OCI-LY1 (cell line): ENCODE data around the gene PBX3.

Experiments used
- H2AFZ ChIP-seq: fragments of 200-600 bp; sonication (generic), shearing (Covaris generic); 2 replicates; pipeline ENCODE4 v1.6.0; 2014; ENCODE audit warnings: antibody characterized with exemption, mild to moderate bottlenecking, low read length
- H3F3A ChIP-seq: fragments of 200-600 bp; sonication (generic), shearing (Covaris generic); 2 replicates; pipeline ENCODE4 v1.6.0; 2014; ENCODE audit warnings: mild to moderate bottlenecking, antibody characterized with exemption, low read length, moderate library complexity; ENCODE audit not compliant: insufficient read depth
- H3K27ac ChIP-seq: fragments of 200-600 bp; sonication (generic); 2 replicates; pipeline ENCODE4 v1.5.1; 2014; ENCODE audit warnings: low read length, mixed run types, mild to moderate bottlenecking, low read depth; ENCODE audit not compliant: poor library complexity, severe bottlenecking
- H3K27me3 ChIP-seq: fragments of 200-600 bp; sonication (generic); 2 replicates; pipeline ENCODE4 v1.6.0; 2014; ENCODE audit warnings: antibody characterized with exemption, mild to moderate bottlenecking, low read length, moderate library complexity; ENCODE audit not compliant: insufficient read depth
- H3K36me3 ChIP-seq: fragments of 200-600 bp; sonication (generic); 2 replicates; pipeline ENCODE4 v1.6.1; 2014; ENCODE audit warnings: mild to moderate bottlenecking, antibody characterized with exemption, low read length, moderate library complexity, mixed read lengths; ENCODE audit not compliant: insufficient read depth
- H3K4me1 ChIP-seq: fragments of 200-600 bp; sonication (generic); 2 replicates; pipeline ENCODE4 v1.5.1; 2014; ENCODE audit warnings: mild to moderate bottlenecking, low read length, moderate library complexity; ENCODE audit not compliant: insufficient read depth, severe bottlenecking
- H3K4me2 ChIP-seq: fragments of 200-600 bp; sonication (generic), shearing (Covaris generic); 2 replicates; pipeline ENCODE4 v1.6.1; 2014; ENCODE audit warnings: low read length
- H3K4me3 ChIP-seq: fragments of 200-600 bp; sonication (generic); 2 replicates; pipeline ENCODE4 v1.5.1; 2014; ENCODE audit warnings: low read length, low read depth, mild to moderate bottlenecking, mixed read lengths; ENCODE audit not compliant: poor library complexity, severe bottlenecking
- H3K79me2 ChIP-seq: fragments of 200-600 bp; shearing (Covaris generic); 2 replicates; pipeline ENCODE4 v1.6.1; 2016; ENCODE audit warnings: mixed run types, low read length, mixed read lengths; ENCODE audit not compliant: insufficient read depth
- H3K9ac ChIP-seq: fragments of 200-600 bp; sonication (generic), shearing (Covaris generic); 2 replicates; pipeline ENCODE4 v1.6.1; 2014; ENCODE audit warnings: mild to moderate bottlenecking, low read length, mixed read lengths
- H3K9me2 ChIP-seq: fragments of 200-600 bp; sonication (generic), shearing (Covaris generic); 2 replicates; pipeline ENCODE4 v1.6.1; 2014; ENCODE audit warnings: low read depth, mild to moderate bottlenecking, low read length, mixed read lengths
- H3K9me3 ChIP-seq: fragments of 200-600 bp; shearing (Covaris generic); 2 replicates; pipeline ENCODE4 v1.6.1; 2014; ENCODE audit warnings: low read length, mixed read lengths
- H4K20me1 ChIP-seq: fragments of 200-600 bp; sonication (generic), shearing (Covaris generic); 2 replicates; pipeline ENCODE4 v1.6.0; 2016; ENCODE audit warnings: mild to moderate bottlenecking, low read length; ENCODE audit not compliant: insufficient read depth
- CTCF ChIP-seq: fragments of 200-600 bp; sonication (generic), shearing (Covaris generic); IDR thresholded peaks from 2 replicates; pipeline ENCODE4 v1.5.1; 2017; ENCODE audit warnings: mild to moderate bottlenecking, antibody characterized with exemption, low read length, moderate library complexity, mixed read lengths
- EZH2 ChIP-seq: fragments of 200-600 bp; sonication (generic), shearing (Covaris generic); IDR thresholded peaks from 2 replicates; pipeline ENCODE4 v1.8.0; 2017; ENCODE audit warnings: borderline replicate concordance, mixed run types, mild to moderate bottlenecking, antibody characterized with exemption, low read length, moderate library complexity, mixed read lengths

PBX3 gene

GRCh38 chr9:125985998-125986655 lies 239.0 kb downstream of the PBX3 start:
- Histone ChIP-seq H3F3A (no peaks in the 10 kb centered on the region), H3K27ac (no peak overlapping the region), H3K9me3 (no peaks in the 10 kb centered on the region), H3K4me1 (no peaks in the 10 kb centered on the region), H4K20me1 (no peaks in the 10 kb centered on the region), H3K36me3 (no peaks in the 10 kb centered on the region), H3K79me2 (no peaks in the 10 kb centered on the region), H3K9me2 (no peaks in the 10 kb centered on the region), H3K4me3 (no peak overlapping the region), H3K4me2 (no peak overlapping the region), H2AFZ (no peak overlapping the region), H3K27me3 (no peaks in the 10 kb centered on the region), H3K9ac (no peak overlapping the region)
- TF ChIP-seq EZH2 (no peak), CTCF (no peak)

- Histone ChIP-seq H3K4me2 (no peak overlapping the region), H3K27ac (no peak overlapping the region), H3K27me3 (no peaks in the 10 kb centered on the region), H3K9me2 (no peaks in the 10 kb centered on the region), H3F3A (no peaks in the 10 kb centered on the region), H3K9me3 (no peaks in the 10 kb centered on the region), H2AFZ (no peak overlapping the region), H3K36me3 (no peaks in the 10 kb centered on the region), H3K4me3 (no peak overlapping the region), H4K20me1 (no peaks in the 10 kb centered on the region), H3K9ac (no peak overlapping the region), H3K4me1 (no peaks in the 10 kb centered on the region), H3K79me2 (no peaks in the 10 kb centered on the region)
- TF ChIP-seq EZH2 (no peak), CTCF (no peak)
These were observed 239.8 kb downstream of the PBX3 start for GRCh38 chr9:125986966-125987365.

GRCh38 chr9:125987420-125987819 lies 240.2 kb downstream of the PBX3 start:
- no peaks in the 10 kb centered on the region for H4K20me1 ChIP-seq
- H2AFZ ChIP-seq, result no peak overlapping the region
- no peak overlapping the region for H3K4me2 ChIP-seq
- H3K9me3 ChIP-seq, result no peaks in the 10 kb centered on the region
- no peak overlapping the region for H3K27ac ChIP-seq
- H3K79me2 ChIP-seq, result no peaks in the 10 kb centered on the region
- no peak overlapping the region for H3K4me3 ChIP-seq
- H3K27me3 ChIP-seq, result no peaks in the 10 kb centered on the region; the same call in 1 of the 2 replicates
- H3K36me3 ChIP-seq, result no peaks in the 10 kb centered on the region
- H3F3A ChIP-seq, result no peaks in the 10 kb centered on the region
- no peak overlapping the region for H3K9ac ChIP-seq
- no peaks in the 10 kb centered on the region for H3K4me1 ChIP-seq
- no peaks in the 10 kb centered on the region for H3K9me2 ChIP-seq
- TF ChIP-seq CTCF (no peak), EZH2 (no peak)
